ENCODE data around the gene CDC42EP5. TPM values are rescaled to one million over a fixed set of nuclear protein-coding genes. Genes with fewer than 3 reads are reported as not detected.

The CDC42EP5 gene
- total and polyA plus RNA-seq, 12 donors = 0.44 to 36.0 (median 15.7) TPM

DNA sequence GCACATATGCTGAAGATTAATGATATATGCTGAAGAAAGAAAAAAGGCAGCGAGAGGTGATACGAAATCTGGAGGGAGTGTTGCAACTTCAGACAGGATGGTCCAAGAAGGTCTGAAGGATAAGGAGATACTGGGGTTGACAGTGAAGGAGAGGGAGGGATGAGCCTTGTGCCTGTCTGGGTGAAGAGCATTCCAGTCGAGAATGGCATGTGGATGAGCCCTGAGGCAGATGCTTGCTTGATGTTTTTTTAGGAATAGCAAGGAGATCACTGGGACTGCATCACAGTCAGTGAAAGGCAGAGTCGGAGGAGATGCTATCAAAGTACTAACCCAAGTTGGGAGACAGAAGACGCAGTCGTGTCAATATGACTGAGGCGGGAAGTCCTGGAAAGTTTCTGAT is 16.2 kb upstream of the CDC42EP5 start:
- no peak for DNase-seq
- TF ChIP-seq, protein P1, sequence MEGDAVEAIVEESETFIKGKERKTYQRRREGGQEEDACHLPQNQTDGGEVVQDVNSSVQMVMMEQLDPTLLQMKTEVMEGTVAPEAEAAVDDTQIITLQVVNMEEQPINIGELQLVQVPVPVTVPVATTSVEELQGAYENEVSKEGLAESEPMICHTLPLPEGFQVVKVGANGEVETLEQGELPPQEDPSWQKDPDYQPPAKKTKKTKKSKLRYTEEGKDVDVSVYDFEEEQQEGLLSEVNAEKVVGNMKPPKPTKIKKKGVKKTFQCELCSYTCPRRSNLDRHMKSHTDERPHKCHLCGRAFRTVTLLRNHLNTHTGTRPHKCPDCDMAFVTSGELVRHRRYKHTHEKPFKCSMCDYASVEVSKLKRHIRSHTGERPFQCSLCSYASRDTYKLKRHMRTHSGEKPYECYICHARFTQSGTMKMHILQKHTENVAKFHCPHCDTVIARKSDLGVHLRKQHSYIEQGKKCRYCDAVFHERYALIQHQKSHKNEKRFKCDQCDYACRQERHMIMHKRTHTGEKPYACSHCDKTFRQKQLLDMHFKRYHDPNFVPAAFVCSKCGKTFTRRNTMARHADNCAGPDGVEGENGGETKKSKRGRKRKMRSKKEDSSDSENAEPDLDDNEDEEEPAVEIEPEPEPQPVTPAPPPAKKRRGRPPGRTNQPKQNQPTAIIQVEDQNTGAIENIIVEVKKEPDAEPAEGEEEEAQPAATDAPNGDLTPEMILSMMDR (IDR thresholded peaks at IDR 0.05) = no peak
- no peak for TF ChIP-seq POLR2A (IDR thresholded peaks at IDR 0.05)
- H3K4me3 ChIP-seq = no peak overlapping the region
- intact Hi-C loops (cut with DNase I) = loop anchor here in 1 of 2 donors (10.0 kb wide), 1 partner anchor 185 kb away; no protein-coding TSS in a partner anchor
- no peak overlapping the region for H3K27ac ChIP-seq
- 63 to 73% (median 65%) methylated on average over 7 of the region's 7 CpGs for WGBS, 4 donors
- H3K27me3 ChIP-seq = peaks cover 9% of the 10 kb centered on the region
- no peaks in the 10 kb centered on the region for H3K36me3 ChIP-seq (replicated peaks in 1 of 2)
- H3K4me1 ChIP-seq (replicated peaks in 1 of 2) = no peaks in the 10 kb centered on the region
- H3K9me3 ChIP-seq (replicated peaks in 1 of 3) = no peaks in the 10 kb centered on the region

DNA sequence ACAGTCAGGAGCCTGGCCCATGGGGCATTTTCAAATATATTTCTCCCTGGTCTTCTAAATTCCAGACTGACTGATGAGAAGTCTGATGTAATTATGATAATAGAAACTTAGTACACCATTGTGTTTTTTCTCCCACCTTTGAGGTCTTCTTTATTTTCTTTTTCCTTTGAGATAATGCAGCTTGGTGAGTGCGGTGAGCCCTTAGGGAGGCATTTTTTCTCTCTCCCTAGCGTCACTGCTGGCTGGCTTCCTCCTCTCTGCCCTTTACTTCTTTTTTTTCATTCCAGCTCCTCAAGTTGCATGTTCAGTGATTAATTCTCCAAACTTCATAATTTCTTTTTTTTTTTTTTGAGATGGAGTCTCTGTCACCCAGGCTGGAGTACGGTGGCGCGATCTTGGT is 12.8 kb upstream of the CDC42EP5 start:
- no peak overlapping the region for H3K27ac ChIP-seq
- no peaks in the 10 kb centered on the region for H3K36me3 ChIP-seq (replicated peaks in 1 of 2)
- H3K27me3 ChIP-seq = no peaks in the 10 kb centered on the region
- no peaks in the 10 kb centered on the region for H3K4me1 ChIP-seq (replicated peaks in 1 of 2)
- H3K9me3 ChIP-seq (replicated peaks in 1 of 3) = no peaks in the 10 kb centered on the region
- no peak overlapping the region for H3K4me3 ChIP-seq
- DNase-seq = no peak
- intact Hi-C loops (cut with DNase I) = loop anchor here in 1 of 2 donors (10.0 kb wide), 1 partner anchor 189 kb away; no protein-coding TSS in a partner anchor
- TF ChIP-seq, protein P1 (IDR thresholded peaks at IDR 0.05) = no peak
- no peak for TF ChIP-seq POLR2A (IDR thresholded peaks at IDR 0.05)
- WGBS, 4 donors = 18 to 66% (median 59%) methylated on average over 2 to 5 of the region's 5 CpGs

DNA sequence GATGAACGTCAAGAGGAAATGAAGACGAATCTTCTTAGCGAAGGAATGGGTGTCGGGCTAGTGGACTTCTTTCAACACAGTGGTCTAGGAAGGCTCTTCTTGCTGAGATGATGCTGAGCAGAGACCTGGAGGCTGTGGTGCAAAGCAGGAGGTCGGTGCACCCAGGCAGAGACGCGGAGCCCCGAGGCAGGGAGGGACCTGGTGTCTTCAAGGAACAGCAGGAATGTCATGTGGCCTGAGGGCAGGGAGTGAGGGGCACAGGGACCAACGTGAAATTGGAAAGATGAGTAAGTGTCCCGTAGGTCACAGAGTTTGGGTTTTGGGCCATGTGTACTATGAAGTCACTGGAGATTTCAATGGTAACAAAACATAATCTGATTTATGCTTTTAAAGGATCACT is 11.4 kb upstream of the CDC42EP5 start:
- no peak overlapping the region for H3K27ac ChIP-seq
- no peaks in the 10 kb centered on the region for H3K9me3 ChIP-seq (replicated peaks in 1 of 3)
- H3K36me3 ChIP-seq (replicated peaks in 1 of 2) = no peaks in the 10 kb centered on the region
- H3K4me1 ChIP-seq (replicated peaks in 1 of 2) = no peaks in the 10 kb centered on the region
- no peaks in the 10 kb centered on the region for H3K27me3 ChIP-seq
- intact Hi-C loops (cut with DNase I) = loop anchor here in 1 of 2 donors (10.0 kb wide), 1 partner anchor 190 kb away; no protein-coding TSS in a partner anchor
- no peak for TF ChIP-seq POLR2A (IDR thresholded peaks at IDR 0.05)
- TF ChIP-seq, protein P1 (IDR thresholded peaks at IDR 0.05) = no peak
- no peak for DNase-seq
- H3K4me3 ChIP-seq = no peak overlapping the region
- WGBS, 4 donors = 69 to 76% (median 71%) methylated on average over 10 of the region's 10 CpGs

DNA sequence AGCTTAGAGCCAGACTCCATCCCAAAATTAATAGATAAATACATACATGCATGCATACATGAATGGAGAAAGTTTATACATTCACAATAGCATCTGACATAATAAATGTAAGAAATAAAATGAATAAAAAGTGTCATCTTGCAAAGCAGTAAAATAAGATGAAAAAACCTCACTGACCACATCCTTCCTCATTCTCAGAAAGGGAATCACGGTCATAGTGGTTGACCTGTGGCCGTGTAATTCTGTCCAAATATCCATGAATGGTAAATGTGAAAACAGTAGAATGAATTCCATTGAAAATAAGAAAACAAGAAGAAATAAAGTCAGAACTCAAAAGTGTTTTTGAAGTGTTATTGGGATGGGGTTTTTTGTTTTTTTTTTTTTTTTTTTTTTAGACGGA is 9.8 kb upstream of the CDC42EP5 start:
- intact Hi-C loops (cut with DNase I) = loop anchor here in 1 of 2 donors (10.0 kb wide), 1 partner anchor 192 kb away; no protein-coding TSS in a partner anchor
- DNase-seq = no peak
- Histone ChIP-seq H3K27me3 (no peaks in the 10 kb centered on the region), H3K4me3 (no peak overlapping the region), H3K9me3 (replicated peaks in 1 of 3) (no peaks in the 10 kb centered on the region), H3K36me3 (replicated peaks in 1 of 2) (no peaks in the 10 kb centered on the region), H3K4me1 (replicated peaks in 1 of 2) (no peaks in the 10 kb centered on the region), H3K27ac (no peak overlapping the region)
- WGBS, 4 donors = 61 to 76% (median 71%) methylated on average over 3 of the region's 3 CpGs
- TF ChIP-seq, protein P1 (IDR thresholded peaks at IDR 0.05) = no peak
- no peak for TF ChIP-seq POLR2A (IDR thresholded peaks at IDR 0.05)

All from adrenal gland (tissue), 12 donors.